Transverse colon (tissue), 4 donors: Measurements from ENCODE around the gene NCKAP5. TPM values are rescaled to one million over a fixed set of nuclear protein-coding genes. Genes with fewer than 3 reads are reported as not detected.

ENCODE experiments used
- DNase-seq: peaks from one replicate; pipeline ENCODE4 v3.0.0-alpha.2; 2019
- H3K27ac ChIP-seq, 4 donors: fragments of 200-600 bp; sonication (generic); 2 replicates each; pipeline ENCODE4 v1.5.1; 2016 to 2018; ENCODE audit warnings: inconsistent platforms in 4 of 4
- H3K27me3 ChIP-seq: fragments of 200-600 bp; sonication (generic); 2 replicates; pipeline ENCODE4 v1.5.1; 2017; ENCODE audit warnings: inconsistent platforms
- H3K36me3 ChIP-seq, 4 donors: fragments of 200-600 bp; sonication (generic); 2 replicates each; pipeline ENCODE4 v1.5.1; 2017 to 2019; ENCODE audit warnings: inconsistent platforms in 4 of 4
- H3K4me1 ChIP-seq, 4 donors: fragments of 200-600 bp; sonication (generic); 2 replicates each; pipeline ENCODE4 v1.5.1; 2017 to 2020; ENCODE audit warnings: inconsistent platforms in 4 of 4
- H3K4me3 ChIP-seq, 4 donors: fragments of 200-600 bp; sonication (generic); 1 replicate in 1 of 4; 2 replicates in 3 of 4; pipeline versions ENCODE4 v1.5.1 to v1.6.1; 2017 to 2019; ENCODE audit warnings: inconsistent platforms in 4 of 4
- H3K9me3 ChIP-seq, 2 donors: fragments of 200-600 bp; sonication (generic); 2 replicates each; pipeline ENCODE4 v1.5.1; 2017 to 2019; ENCODE audit warnings: inconsistent platforms in 2 of 2
- CTCF ChIP-seq, 5 experiments: fragments of 200-600 bp in 3 of 5; fragments of 450-650 bp in 2 of 5; sonication (generic) in 3 of 5; IDR thresholded peaks; 1 replicate in 2 of 5; 2 replicates in 3 of 5; pipeline ENCODE4 v1.5.1; 2016 to 2017; ENCODE audit warnings: antibody characterized with exemption in 5 of 5, inconsistent platforms in 3 of 5, mild to moderate bottlenecking in 2 of 5, moderate library complexity in 1 of 5
- EP300 ChIP-seq: sonication (generic); formaldehyde crosslinking; IDR thresholded peaks from one replicate; pipeline ENCODE4 v1.6.1; 2017; ENCODE audit warnings: antibody characterized with exemption, low read depth
- POLR2A ChIP-seq: fragments of 450-650 bp; IDR thresholded peaks from one replicate; pipeline ENCODE4 v1.6.1; 2016; ENCODE audit warnings: antibody characterized with exemption, mild to moderate bottlenecking, moderate library complexity
- POLR2AphosphoS5 ChIP-seq, 3 donors: sonication (generic); formaldehyde crosslinking; IDR thresholded peaks; one replicate each; pipeline ENCODE4 v1.6.1; 2016; ENCODE audit warnings: antibody characterized with exemption in 3 of 3
- WGBS, 2 donors: methylation state at CpG; one replicate each; pipeline ENCODE4 v1.1.5; 2018; ENCODE audit warnings: low coverage in 1 of 2; 5-methylcytosine and 5-hydroxymethylcytosine counted together
- in situ Hi-C, 4 donors: fragments of 200-750 bp; cut with MboI; loops; one replicate each; pipeline versions ENCODE4 v1.15.0 to v1.15.1; 2017; ENCODE audit warnings: low sequenced_read_pairs in 3 of 4, low pct_ligation_motif_present in 1 of 4, low pct_unique_long_range_greater_than_20kb in 1 of 4
- intact Hi-C: fragments of 100-400 bp; cut with DNase I; formaldehyde crosslinking; loops from one replicate; pipeline ENCODE4 v1.15.1; 2023; ENCODE audit warnings: low total_unique reads
- total RNA-seq, 4 donors: library from RNA; depleted of rRNA; stranded (reverse); fragments of >200 nt; gene quantifications; one replicate each; pipeline ENCODE4 v1.1.0, GENCODE V29; 2016

The NCKAP5 gene
- total RNA-seq, 4 donors from 2014 or later = 1.1 to 10.9 (median 5.0) TPM

GRCh38 chr2:132875193-132875592, 693.1 kb downstream of the NCKAP5 start:
- in situ Hi-C loops = no loop called here
- H3K36me3 ChIP-seq = no peaks in the 10 kb centered on the region
- no peaks in the 10 kb centered on the region for H3K9me3 ChIP-seq
- no peaks in the 10 kb centered on the region for H3K4me1 ChIP-seq
- no peaks in the 10 kb centered on the region for H3K27me3 ChIP-seq
- no peak overlapping the region for H3K4me3 ChIP-seq
- H3K27ac ChIP-seq = no peak overlapping the region
- TF ChIP-seq EP300 (no peak), POLR2A (no peak), POLR2AphosphoS5 (IDR thresholded peaks at IDR 0.05) (no peak), CTCF (IDR thresholded peaks at IDR 0.05) (no peak)
- DNase-seq = no peak
- WGBS, 2 donors = 88 to 90% methylated on average over 2 to 3 of the region's 3 CpGs
- intact Hi-C loops = no loop called here

- no peak for DNase-seq
- TF ChIP-seq POLR2AphosphoS5 (IDR thresholded peaks at IDR 0.05) (no peak), CTCF (IDR thresholded peaks at IDR 0.05) (no peak), EP300 (no peak), POLR2A (no peak)
- 86 to 92% methylated on average over 4 of the region's 4 CpGs for WGBS, 2 donors
- H3K9me3 ChIP-seq = no peaks in the 10 kb centered on the region
- intact Hi-C loops (loop anchor here (1.0 kb wide), 1 partner anchor 15 kb away; no protein-coding TSS in a partner anchor), in situ Hi-C loops (no loop called here)
- no peaks in the 10 kb centered on the region for H3K4me1 ChIP-seq
- H3K27ac ChIP-seq = no peak overlapping the region
- H3K4me3 ChIP-seq = no peak overlapping the region
- no peaks in the 10 kb centered on the region for H3K36me3 ChIP-seq
- H3K27me3 ChIP-seq = no peaks in the 10 kb centered on the region
Measured at GRCh38 chr2:132873738-132874137, 694.5 kb downstream of the NCKAP5 start.

GRCh38 chr2:132871831-132872230, 696.4 kb downstream of the NCKAP5 start:
- intact Hi-C loops = no loop called here
- Histone ChIP-seq H3K4me1 (no peaks in the 10 kb centered on the region), H3K36me3 (no peaks in the 10 kb centered on the region), H3K27ac (no peak overlapping the region), H3K27me3 (no peaks in the 10 kb centered on the region), H3K4me3 (no peak overlapping the region), H3K9me3 (no peaks in the 10 kb centered on the region)
- WGBS, 2 donors = 60 to 77% methylated on average over 1 to 4 of the region's 4 CpGs
- no peak for DNase-seq
- in situ Hi-C loops = no loop called here
- no peak for TF ChIP-seq POLR2A
- no peak for TF ChIP-seq POLR2AphosphoS5 (IDR thresholded peaks at IDR 0.05)

- intact Hi-C loops (no loop called here), in situ Hi-C loops (no loop called here)
- H3K27ac ChIP-seq = no peak overlapping the region
- H3K4me1 ChIP-seq = no peaks in the 10 kb centered on the region
- DNase-seq = no peak
- H3K4me3 ChIP-seq = no peak overlapping the region
- no peak for TF ChIP-seq EP300
- TF ChIP-seq CTCF (IDR thresholded peaks at IDR 0.05) = no peak
- TF ChIP-seq POLR2A = no peak
- no peak for TF ChIP-seq POLR2AphosphoS5 (IDR thresholded peaks at IDR 0.05)
- no peaks in the 10 kb centered on the region for H3K36me3 ChIP-seq
- no peaks in the 10 kb centered on the region for H3K9me3 ChIP-seq
- no peaks in the 10 kb centered on the region for H3K27me3 ChIP-seq
Measured at GRCh38 chr2:132863961-132864360, 704.3 kb downstream of the NCKAP5 start.

GRCh38 chr2:132860220-132860619, 708.0 kb downstream of the NCKAP5 start:
- no peak overlapping the region for H3K27ac ChIP-seq
- WGBS, 2 donors = 79 to 86% methylated on average over 2 of the region's 2 CpGs
- TF ChIP-seq POLR2AphosphoS5 (IDR thresholded peaks at IDR 0.05) (no peak), CTCF (IDR thresholded peaks at IDR 0.05) (no peak), POLR2A (no peak), EP300 (no peak)
- intact Hi-C loops = no loop called here
- no peaks in the 10 kb centered on the region for H3K36me3 ChIP-seq
- H3K4me3 ChIP-seq = no peak overlapping the region
- no peaks in the 10 kb centered on the region for H3K9me3 ChIP-seq
- in situ Hi-C loops = no loop called here
- no peaks in the 10 kb centered on the region for H3K27me3 ChIP-seq
- no peak for DNase-seq
- H3K4me1 ChIP-seq = no peaks in the 10 kb centered on the region
